Ovary (tissue), 3 donors: ENCODE results near the gene SLC20A1.

ENCODE experiments used
- CTCF ChIP-seq, 3 donors: fragments of 450-650 bp in 2 of 3; fragments of 200-600 bp in 1 of 3; IDR thresholded peaks; one replicate each; pipeline versions ENCODE4 v1.5.1 to v1.8.0; 2016 to 2022; ENCODE audit warnings: antibody characterized with exemption in 3 of 3, mild to moderate bottlenecking in 1 of 3
- POLR2A ChIP-seq: fragments of 450-650 bp; IDR thresholded peaks from one replicate; pipeline ENCODE4 v1.6.1; 2017; ENCODE audit warnings: antibody characterized with exemption, mild to moderate bottlenecking, moderate library complexity
- donor health status: DM: no; HTN: no; CAD: no.

GRCh38 chr2:112665113-112665780, 19.5 kb downstream of the SLC20A1 start:
- TF ChIP-seq CTCF (IDR thresholded peaks at IDR 0.05) (no peak), POLR2A (no peak)
